GM12873 (cell line): ENCODE measurements around the gene ARRDC5.
A peak's percentile ranks its signal among the peaks of the same experiment; 100 is the strongest.

Source experiments
- CTCF ChIP-seq: IDR thresholded peaks from 2 replicates; pipeline ENCODE4 v1.5.1; 2012; ENCODE audit warnings: low read depth, mild to moderate bottlenecking, moderate library complexity, low read length, control low read depth; ENCODE audit not compliant: insufficient read depth; ENCODE audit errors: missing control alignments

Gene ARRDC5

GRCh38 chr19:4867534-4868285 lies 35.0 kb downstream of the ARRDC5 start, which contains the start of gene PLIN3:
Gene PLIN3 (minus strand): TSS chr19:4867667. CDS start chr19:4861394, 6,273 bp downstream.
- TF ChIP-seq CTCF: no peak

- no peak for TF ChIP-seq CTCF
These were observed 35.9 kb downstream of the ARRDC5 start for GRCh38 chr19:4866595-4867424.

GRCh38 chr19:4861147-4861546 lies 41.5 kb downstream of the ARRDC5 start:
- TF ChIP-seq CTCF: no peak

- no peak for TF ChIP-seq CTCF
These were observed 43.0 kb downstream of the ARRDC5 start for GRCh38 chr19:4859697-4860096.

- TF ChIP-seq CTCF: no peak
These were observed 50.2 kb downstream of the ARRDC5 start for GRCh38 chr19:4852484-4852883.

GRCh38 chr19:4851551-4852290 lies 51.0 kb downstream of the ARRDC5 start:
- peak; percentile 95 for TF ChIP-seq CTCF

GRCh38 chr19:4849019-4849418 lies 53.7 kb downstream of the ARRDC5 start:
- no peak for TF ChIP-seq CTCF
